H9 (cell line): ENCODE results near the gene ZNF584. TPM values are rescaled to one million over a fixed set of nuclear protein-coding genes. Genes with fewer than 3 reads are reported as not detected.

Source experiments
- DNase-seq: peaks from one replicate; pipeline ENCODE4 v3.0.0-alpha.2; 2017
- H2AFZ ChIP-seq: one replicate; pipeline ENCODE4 v1.6.1; 2013; ENCODE audit warnings: mild to moderate bottlenecking, low read length, control low read depth, moderate library complexity
- H2AK5ac ChIP-seq: 2 replicates; pipeline ENCODE4 v1.6.1; 2013; ENCODE audit warnings: low read length, control low read depth, mixed read lengths; ENCODE audit not compliant: insufficient read length
- H2BK120ac ChIP-seq: one replicate; pipeline ENCODE4 v1.6.1; 2013; ENCODE audit warnings: low read depth, mild to moderate bottlenecking, low read length, control low read depth, inconsistent platforms; ENCODE audit not compliant: poor library complexity, severe bottlenecking
- H2BK12ac ChIP-seq: 2 replicates; pipeline ENCODE4 v1.6.1; 2013; ENCODE audit warnings: low read length, control low read depth, mixed read lengths, low read depth; ENCODE audit not compliant: insufficient read length
- H2BK15ac ChIP-seq: 2 replicates; pipeline ENCODE4 v1.6.1; 2013; ENCODE audit warnings: low read depth, low read length, control low read depth
- H2BK20ac ChIP-seq: one replicate; pipeline ENCODE4 v1.6.1; 2013; ENCODE audit warnings: low read depth, mild to moderate bottlenecking, low read length, control low read depth, inconsistent platforms; ENCODE audit not compliant: poor library complexity, severe bottlenecking
- H2BK5ac ChIP-seq: 2 replicates; pipeline ENCODE4 v1.6.1; 2013; ENCODE audit warnings: low read length, control low read depth, mixed read lengths; ENCODE audit not compliant: insufficient read length
- H3K14ac ChIP-seq: 2 replicates; pipeline ENCODE4 v1.6.1; 2013; ENCODE audit warnings: low read length, control low read depth; ENCODE audit not compliant: insufficient read depth
- H3K18ac ChIP-seq: 2 replicates; pipeline ENCODE4 v1.6.1; 2013; ENCODE audit warnings: low read depth, mild to moderate bottlenecking, mixed read lengths, low read length, control low read depth; ENCODE audit not compliant: insufficient read length
- H3K23ac ChIP-seq: 2 replicates; pipeline ENCODE4 v1.6.1; 2013; ENCODE audit warnings: low read length, control low read depth, mixed read lengths, low read depth; ENCODE audit not compliant: insufficient read length
- H3K23me2 ChIP-seq: 2 replicates; pipeline ENCODE4 v1.6.1; 2013; ENCODE audit warnings: low read depth, mild to moderate bottlenecking, mixed read lengths, low read length, control low read depth; ENCODE audit not compliant: insufficient read length, poor library complexity, severe bottlenecking
- H3K27ac ChIP-seq: 2 replicates; pipeline ENCODE4 v1.5.1; 2013; ENCODE audit warnings: low read length, control low read depth, mixed read lengths, low read depth; ENCODE audit not compliant: insufficient read length
- H3K27me3 ChIP-seq: 2 replicates; pipeline ENCODE4 v1.6.1; 2013; ENCODE audit warnings: low read length, control low read depth, inconsistent platforms; ENCODE audit not compliant: insufficient read depth
- H3K4ac ChIP-seq: 2 replicates; pipeline ENCODE4 v1.6.1; 2013; ENCODE audit warnings: low read depth, mild to moderate bottlenecking, control low read depth, inconsistent platforms, low read length, moderate library complexity
- H3K4me1 ChIP-seq: 2 replicates; pipeline ENCODE4 v1.6.1; 2013; ENCODE audit warnings: low read length, control low read depth, inconsistent platforms; ENCODE audit not compliant: insufficient read depth
- H3K4me2 ChIP-seq: 2 replicates; pipeline ENCODE4 v1.6.1; 2013; ENCODE audit warnings: low read length, control low read depth, mixed read lengths; ENCODE audit not compliant: insufficient read length, insufficient read depth
- H3K56ac ChIP-seq: 2 replicates; pipeline ENCODE4 v1.6.1; 2013; ENCODE audit warnings: low read depth, mild to moderate bottlenecking, mixed read lengths, low read length, control low read depth; ENCODE audit not compliant: insufficient read length
- H3K79me1 ChIP-seq: 2 replicates; pipeline ENCODE4 v1.6.1; 2013; ENCODE audit warnings: low read depth, mild to moderate bottlenecking, moderate library complexity, low read length, control low read depth, inconsistent platforms; ENCODE audit not compliant: insufficient read depth, poor library complexity, severe bottlenecking
- H3K79me2 ChIP-seq: 2 replicates; pipeline ENCODE4 v1.6.1; 2013; ENCODE audit warnings: low read length, control low read depth, inconsistent platforms; ENCODE audit not compliant: insufficient read depth
- H3K9ac ChIP-seq: 2 replicates; pipeline ENCODE4 v1.6.1; 2013; ENCODE audit warnings: low read length, control low read depth, mixed read lengths; ENCODE audit not compliant: insufficient read length; ENCODE audit errors: extremely low read depth
- H3K9me3 ChIP-seq: one replicate; pipeline ENCODE4 v1.6.1; 2013; ENCODE audit warnings: low read depth, low read length, inconsistent platforms; ENCODE audit not compliant: control insufficient read depth
- H3T11ph ChIP-seq: one replicate; pipeline ENCODE4 v1.6.1; 2013; ENCODE audit warnings: mild to moderate bottlenecking, low read length, control low read depth, inconsistent platforms
- H4K20me1 ChIP-seq: one replicate; pipeline ENCODE4 v1.6.1; 2013; ENCODE audit not compliant: control insufficient read depth, insufficient read length, insufficient read depth
- H4K5ac ChIP-seq: 2 replicates; pipeline ENCODE4 v1.6.1; 2013; ENCODE audit warnings: low read depth, mild to moderate bottlenecking, mixed read lengths, low read length, control low read depth; ENCODE audit not compliant: insufficient read length
- H4K8ac ChIP-seq: replicated peaks from 2 replicates; pipeline ENCODE4 v1.6.1; 2013; ENCODE audit warnings: low read length, control low read depth, mixed read lengths, low read depth; ENCODE audit not compliant: insufficient read length
- H4K91ac ChIP-seq: 2 replicates; pipeline ENCODE4 v1.6.1; 2013; ENCODE audit warnings: low read depth, mild to moderate bottlenecking, moderate library complexity, mixed read lengths, low read length, control low read depth; ENCODE audit not compliant: insufficient read length
- H3K27ac Mint-ChIP-seq, 3 experiments: 2 replicates in 2 of 3; 3 replicates in 1 of 3; pipeline ENCODE4 v1.8.0; 2020 to 2021; ENCODE audit warnings: mixed read lengths in 3 of 3, mild to moderate bottlenecking in 1 of 3, moderate library complexity in 1 of 3
- H3K27me3 Mint-ChIP-seq: 2 replicates; pipeline ENCODE4 v1.8.0; 2021; ENCODE audit warnings: low read depth, mild to moderate bottlenecking, moderate library complexity, mixed read lengths
- H3K36me3 Mint-ChIP-seq, 3 experiments: 2 replicates in 2 of 3; 3 replicates in 1 of 3; pipeline ENCODE4 v1.8.0; 2020 to 2021; ENCODE audit warnings: low read depth in 3 of 3, mixed read lengths in 3 of 3; ENCODE audit not compliant: insufficient read depth in 1 of 3
- H3K4me1 Mint-ChIP-seq, 2 experiments: 2 replicates each; pipeline ENCODE4 v1.8.0; 2020; ENCODE audit warnings: mixed read lengths in 2 of 2
- H3K4me3 Mint-ChIP-seq, 2 experiments: 2 replicates in 1 of 2; 3 replicates in 1 of 2; pipeline ENCODE4 v1.8.0; 2020 to 2021; ENCODE audit warnings: mild to moderate bottlenecking in 2 of 2, mixed read lengths in 2 of 2, moderate library complexity in 1 of 2
- H3K9me3 Mint-ChIP-seq, 2 experiments: 2 replicates in 1 of 2; 3 replicates in 1 of 2; pipeline ENCODE4 v1.8.0; 2020; ENCODE audit warnings: mild to moderate bottlenecking in 2 of 2, mixed read lengths in 2 of 2, moderate library complexity in 1 of 2
- WGBS: extraction: QIAGEN DNeasy Blood & Tissue Kit; methylation state at CpG from one replicate; pipeline ENCODE4 v1.1.7; 2013; ENCODE audit warnings: missing lambda C conversion rate, low lambda C conversion rate, mixed read lengths; ENCODE audit not compliant: insufficient read length; ENCODE audit errors: extremely low coverage; 5-methylcytosine and 5-hydroxymethylcytosine counted together
- total RNA-seq: library from RNA; stranded (reverse); gene quantifications from 2 replicates; pipeline ENCODE4 v1.2.1, GENCODE V29; 2021
- TF ChIP-seq, protein P1 (sequence below): fragments of 200-600 bp; sonication (generic); conservative IDR thresholded peaks from 3 replicates; pipeline ENCODE4 v1.8.0; 2021; ENCODE audit warnings: antibody characterized with exemption, mild to moderate bottlenecking

ZNF584 gene
- total RNA-seq, 1 experiment from 2014 or later = 7.4 TPM

DNA sequence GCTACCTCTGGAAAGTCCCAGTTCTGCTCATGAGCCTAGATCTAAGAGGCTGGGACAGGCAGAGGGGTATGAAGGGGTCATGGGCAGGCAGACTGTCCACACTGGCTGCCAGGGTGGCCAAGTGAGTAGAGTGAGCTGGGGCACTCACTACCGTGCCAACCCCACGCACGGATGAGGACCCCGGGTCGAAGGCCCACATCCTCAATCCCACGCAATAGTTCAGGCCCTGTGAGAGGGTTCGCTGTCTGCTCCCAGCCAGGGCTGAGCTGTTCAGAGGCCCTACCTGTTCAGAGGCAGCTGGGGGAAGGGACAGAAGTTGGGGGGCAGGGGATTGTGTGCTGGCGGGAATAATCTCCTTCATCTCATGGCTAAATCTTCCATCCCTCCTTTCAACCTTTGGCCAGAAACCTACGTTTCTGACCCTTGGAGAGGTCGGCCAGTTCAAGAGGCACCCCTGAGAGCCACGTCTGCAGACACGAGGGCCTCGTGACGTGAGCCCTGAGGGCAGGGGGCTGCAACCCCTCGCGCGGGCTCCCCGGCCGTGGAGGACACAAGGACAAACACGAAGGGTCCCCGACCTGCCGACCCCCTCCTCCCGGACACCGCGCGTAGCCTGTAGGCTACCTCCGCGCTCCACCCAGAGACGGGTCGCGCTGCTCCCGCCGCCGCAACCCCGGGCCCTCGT is 22.4 kb upstream of the ZNF584 start:
- Histone ChIP-seq H4K91ac (no peak overlapping the region), H2AFZ (no peak overlapping the region), H4K8ac (no peak overlapping the region), H3K4ac (peak overlapping the region; percentile 1; the same call in 1 of the 2 replicates), H3K9ac (peak overlapping the region; percentile 82), H3K4me1 (peaks cover 4% of the 10 kb centered on the region; the same call in 1 of the 2 replicates), H3K56ac (no peak overlapping the region), H3K4me2 (peak overlapping the region; percentile 94), H3K23ac (no peak overlapping the region), H3K27ac (peak overlapping the region; percentile 42), H3K23me2 (peaks cover 11% of the 10 kb centered on the region), H2BK15ac (no peak overlapping the region), H2AK5ac (no peak overlapping the region), H3K79me2 (peaks cover 10% of the 10 kb centered on the region; the same call in 1 of the 2 replicates), H3K18ac (peak overlapping the region; percentile 92), H2BK5ac (no peak overlapping the region), H4K5ac (peak overlapping the region; percentile 10), H2BK12ac (no peak overlapping the region), H4K20me1 (no peaks in the 10 kb centered on the region), H2BK120ac (no peak overlapping the region), H3K79me1 (no peaks in the 10 kb centered on the region), H3K9me3 (no peaks in the 10 kb centered on the region), H3K27me3 (no peaks in the 10 kb centered on the region), H3T11ph (no peak overlapping the region), H3K14ac (peak overlapping the region; percentile 93), H2BK20ac (no peak overlapping the region)
- Mint-ChIP-seq H3K36me3 (peaks cover 30 to 33% (median 30%) of the 10 kb centered on the region in 3 experiments), H3K27me3 (no peaks in the 10 kb centered on the region), H3K4me3 (peak overlapping the region; percentile 95 to 99), H3K9me3 (no peaks in the 10 kb centered on the region), H3K27ac (peak overlapping the region; percentile 95 to 99 (median 98); a peak in 6 of 7 replicates), H3K4me1 (peaks cover 22 to 33% of the 10 kb centered on the region in 2 experiments)
- TF ChIP-seq, protein P1, sequence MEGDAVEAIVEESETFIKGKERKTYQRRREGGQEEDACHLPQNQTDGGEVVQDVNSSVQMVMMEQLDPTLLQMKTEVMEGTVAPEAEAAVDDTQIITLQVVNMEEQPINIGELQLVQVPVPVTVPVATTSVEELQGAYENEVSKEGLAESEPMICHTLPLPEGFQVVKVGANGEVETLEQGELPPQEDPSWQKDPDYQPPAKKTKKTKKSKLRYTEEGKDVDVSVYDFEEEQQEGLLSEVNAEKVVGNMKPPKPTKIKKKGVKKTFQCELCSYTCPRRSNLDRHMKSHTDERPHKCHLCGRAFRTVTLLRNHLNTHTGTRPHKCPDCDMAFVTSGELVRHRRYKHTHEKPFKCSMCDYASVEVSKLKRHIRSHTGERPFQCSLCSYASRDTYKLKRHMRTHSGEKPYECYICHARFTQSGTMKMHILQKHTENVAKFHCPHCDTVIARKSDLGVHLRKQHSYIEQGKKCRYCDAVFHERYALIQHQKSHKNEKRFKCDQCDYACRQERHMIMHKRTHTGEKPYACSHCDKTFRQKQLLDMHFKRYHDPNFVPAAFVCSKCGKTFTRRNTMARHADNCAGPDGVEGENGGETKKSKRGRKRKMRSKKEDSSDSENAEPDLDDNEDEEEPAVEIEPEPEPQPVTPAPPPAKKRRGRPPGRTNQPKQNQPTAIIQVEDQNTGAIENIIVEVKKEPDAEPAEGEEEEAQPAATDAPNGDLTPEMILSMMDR = no peak
- no CpG with 5 or more reads among the region's 36 CpGs for WGBS
- peak; percentile 31 for DNase-seq
